HG03575 (cell line): ENCODE results near the gene ARHGEF7.
"Not testable (repeated sequence)": the region's sequence is repeated elsewhere in the genome, so short reads cannot be mapped to it uniquely, and the experiment has no call there.

Source experiments
- ATAC-seq: cut with Tn5 transposase; IDR thresholded peaks from one replicate; pipeline ENCODE4 v1.9.1; 2021; ENCODE audit not compliant: unreplicated experiment, insufficient number of reproducible peaks, low FRiP score; ENCODE audit errors: extremely low read depth

ARHGEF7 gene

DNA sequence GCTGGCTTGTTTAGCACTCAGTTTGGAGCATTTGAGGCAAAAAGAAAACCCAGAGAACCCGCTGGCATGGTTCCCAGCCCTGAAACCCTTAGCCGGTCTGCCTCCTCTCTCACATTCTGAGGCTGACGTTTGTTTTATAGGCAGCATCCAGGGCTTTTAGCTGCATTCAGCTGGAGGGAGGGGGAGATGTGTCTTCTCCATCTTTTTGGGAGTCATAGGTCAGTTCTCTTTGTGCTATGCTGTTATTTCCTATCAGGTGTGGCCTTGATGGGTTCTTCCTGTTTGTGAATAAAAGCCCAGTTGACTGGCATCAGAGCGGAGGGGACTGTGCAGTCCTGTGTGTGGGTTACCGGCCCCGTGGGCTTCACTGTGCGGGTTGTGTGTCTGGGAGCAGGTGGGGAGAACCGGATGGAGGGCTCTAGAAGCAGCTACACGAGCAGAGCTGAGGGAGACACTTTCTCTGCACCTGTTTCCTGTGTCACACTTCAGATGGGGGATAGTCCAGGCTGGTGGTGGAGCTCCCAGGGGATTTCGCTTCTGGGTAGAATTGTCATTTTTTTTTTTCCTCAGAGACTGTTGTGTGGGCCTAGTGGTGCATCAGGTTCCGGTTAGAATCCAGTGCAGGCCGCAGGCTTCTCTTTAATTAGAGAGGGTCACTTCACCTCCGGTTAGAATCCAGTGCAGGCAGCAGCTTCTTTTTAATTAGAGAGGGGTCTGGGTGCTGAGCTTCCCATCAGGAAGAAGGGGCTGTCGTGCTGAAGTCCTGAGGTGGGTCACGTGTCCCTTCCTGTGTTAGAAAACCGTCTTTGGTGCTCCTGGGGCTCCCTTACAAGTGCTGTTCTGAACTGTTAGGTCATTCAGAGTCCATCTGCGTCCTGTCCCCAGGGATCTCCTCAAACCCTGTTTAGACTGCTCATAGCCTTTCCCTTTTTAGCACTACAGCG, 69.6 kb downstream of the ARHGEF7 start:
- peak; percentile 76 for ATAC-seq

GRCh38 chr13:111186305-111186935, 71.3 kb downstream of the ARHGEF7 start:
- ATAC-seq = no peak

DNA sequence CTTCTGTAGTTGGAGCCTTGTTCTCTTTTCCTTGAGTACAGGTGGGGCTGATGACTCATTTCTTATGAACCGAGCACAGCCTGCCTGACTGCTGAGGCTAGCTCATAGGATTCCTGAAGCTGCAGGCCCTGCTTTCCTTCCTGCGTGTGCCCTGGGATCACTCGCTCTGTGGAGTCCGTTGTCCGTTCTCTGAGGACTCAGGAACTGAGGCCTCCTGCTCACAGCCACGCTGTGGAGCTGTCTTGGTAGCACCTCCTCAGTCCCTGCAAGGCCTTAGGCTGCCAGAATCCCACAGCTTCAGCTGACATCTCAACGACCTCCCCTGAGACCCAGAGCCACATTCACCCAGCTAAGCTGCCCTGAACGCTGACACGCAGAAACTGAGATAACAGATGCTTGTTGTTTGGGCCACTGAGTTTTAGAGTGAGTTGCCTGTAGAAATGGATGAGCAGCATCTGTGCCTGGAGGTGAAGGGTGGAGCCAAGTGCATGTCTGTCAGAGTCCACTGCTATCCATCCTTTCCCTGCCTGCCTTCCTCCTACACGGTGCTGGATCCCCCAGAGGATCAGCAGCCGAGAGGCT, 72.9 kb downstream of the ARHGEF7 start:
- ATAC-seq = no peak

DNA sequence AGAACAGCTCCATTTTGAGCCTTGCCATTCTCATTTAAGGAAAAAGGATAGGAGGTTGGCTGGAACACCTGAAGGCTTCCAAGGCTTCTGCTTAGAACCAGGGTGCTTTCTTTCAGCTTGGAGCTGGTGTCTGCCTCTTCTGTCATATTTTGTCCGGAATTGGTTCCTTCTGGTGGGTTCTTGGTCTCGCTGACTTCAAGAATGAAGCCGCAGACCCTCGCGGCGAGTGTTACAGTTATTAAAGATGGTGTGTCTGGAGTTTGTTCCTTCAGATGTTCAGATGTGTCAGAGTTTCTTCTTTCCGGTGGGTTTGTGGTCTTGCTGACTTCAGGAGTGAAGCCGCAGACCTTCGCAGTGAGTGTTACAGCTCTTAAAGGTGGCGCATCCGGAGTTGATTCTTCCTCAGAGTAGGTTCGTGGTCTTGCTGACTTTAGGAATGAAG, 74.0 kb downstream of the ARHGEF7 start:
- not testable (repeated sequence) for ATAC-seq

DNA sequence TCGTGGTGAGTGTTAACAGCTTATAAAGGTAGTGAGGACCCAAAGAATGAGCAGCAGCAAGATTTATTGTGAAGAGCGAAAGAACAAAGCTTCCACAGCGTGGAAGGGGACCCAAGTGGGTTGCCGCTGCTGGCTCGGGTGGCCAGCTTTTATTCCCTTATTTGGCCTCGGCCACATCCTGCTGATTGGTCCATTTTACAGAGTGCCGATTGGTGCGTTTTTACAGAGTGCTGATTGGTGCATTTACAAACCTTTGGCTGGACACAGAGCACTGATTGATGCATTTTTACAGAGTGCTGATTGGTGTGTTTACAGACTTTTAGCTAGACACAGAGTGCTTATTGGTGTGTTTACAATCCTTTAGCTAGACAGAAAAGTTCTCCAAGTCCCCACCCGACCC, 74.4 kb downstream of the ARHGEF7 start:
- ATAC-seq = not testable (repeated sequence)

DNA sequence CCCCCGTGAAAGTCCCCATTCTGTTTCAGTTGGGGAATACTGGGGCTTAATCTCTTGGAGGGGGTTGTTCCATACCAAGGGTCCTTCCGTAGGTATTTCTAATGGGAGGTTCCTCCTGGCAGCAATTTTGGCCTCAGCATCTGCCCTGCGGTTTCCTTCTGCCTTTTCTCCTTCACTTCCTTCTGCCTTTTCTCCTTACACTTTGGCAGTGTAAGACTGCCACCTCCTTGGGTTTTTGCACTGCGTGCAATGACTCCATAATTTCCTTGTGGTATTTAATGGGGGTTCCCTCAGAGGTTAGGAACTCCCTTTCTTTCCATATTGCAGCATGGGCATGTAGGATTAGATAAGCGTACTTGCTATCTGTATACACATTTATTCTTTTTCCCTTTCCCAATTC, 78.1 kb downstream of the ARHGEF7 start:
- ATAC-seq = not testable (repeated sequence)

GRCh38 chr13:111194651-111195050, 79.5 kb downstream of the ARHGEF7 start:
- ATAC-seq = not testable (repeated sequence)

DNA sequence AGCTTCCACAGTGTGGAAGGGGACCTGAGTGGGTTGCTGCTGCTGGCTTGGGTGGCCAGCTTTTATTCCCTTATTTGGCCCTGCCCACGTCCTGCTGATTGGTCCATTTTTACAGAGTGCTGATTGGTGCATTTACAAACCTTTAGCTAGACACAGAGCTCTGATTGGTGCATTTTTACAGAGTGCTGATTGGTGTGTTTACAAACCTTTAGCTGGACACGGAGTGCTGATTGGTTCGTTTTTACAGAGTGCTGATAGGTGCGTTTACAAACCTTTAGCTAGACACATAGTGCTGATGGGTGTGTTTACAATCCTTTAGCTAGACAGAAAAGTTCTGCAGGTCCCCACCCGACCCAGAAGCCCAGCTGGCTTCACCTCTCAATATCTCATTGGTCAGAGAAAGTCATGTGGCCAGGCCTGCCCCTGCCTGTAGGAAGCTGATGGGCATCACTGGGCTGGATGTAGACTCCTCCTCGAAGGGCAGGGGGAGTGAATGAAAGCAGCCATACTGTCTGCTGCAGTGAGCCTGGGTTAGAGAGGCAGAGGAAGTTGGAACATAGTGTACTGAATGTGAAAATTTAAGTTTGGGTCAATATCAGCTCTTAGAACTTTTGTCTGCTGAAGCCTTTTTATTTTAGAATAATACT, 83.7 kb downstream of the ARHGEF7 start:
- not testable (repeated sequence) for ATAC-seq

GRCh38 chr13:111201304-111201940, 86.3 kb downstream of the ARHGEF7 start:
- ATAC-seq = no peak

GRCh38 chr13:111202156-111202621, 87.1 kb downstream of the ARHGEF7 start:
- no peak for ATAC-seq

DNA sequence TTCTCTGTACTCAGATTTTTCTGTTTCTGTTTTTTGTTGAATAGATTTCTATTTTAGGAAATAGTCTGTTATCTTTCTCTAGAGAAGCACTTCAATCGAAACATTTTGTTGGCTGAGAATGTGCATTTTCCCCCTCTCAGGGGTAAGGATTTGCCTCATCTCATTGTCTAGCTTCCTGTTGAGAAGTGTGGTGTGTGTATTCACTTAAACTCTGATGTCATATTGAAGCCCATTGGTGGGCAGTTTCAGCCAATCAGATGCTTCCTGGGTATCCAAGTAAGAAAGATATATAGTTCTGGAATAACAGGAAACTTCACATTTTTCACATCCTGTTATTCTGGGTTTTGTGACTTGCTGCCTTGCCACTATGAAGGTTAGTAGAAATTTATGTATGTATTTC, 87.6 kb downstream of the ARHGEF7 start:
- ATAC-seq = peak; percentile 51

GRCh38 chr13:111203736-111204389, 88.8 kb downstream of the ARHGEF7 start:
- ATAC-seq = no peak

DNA sequence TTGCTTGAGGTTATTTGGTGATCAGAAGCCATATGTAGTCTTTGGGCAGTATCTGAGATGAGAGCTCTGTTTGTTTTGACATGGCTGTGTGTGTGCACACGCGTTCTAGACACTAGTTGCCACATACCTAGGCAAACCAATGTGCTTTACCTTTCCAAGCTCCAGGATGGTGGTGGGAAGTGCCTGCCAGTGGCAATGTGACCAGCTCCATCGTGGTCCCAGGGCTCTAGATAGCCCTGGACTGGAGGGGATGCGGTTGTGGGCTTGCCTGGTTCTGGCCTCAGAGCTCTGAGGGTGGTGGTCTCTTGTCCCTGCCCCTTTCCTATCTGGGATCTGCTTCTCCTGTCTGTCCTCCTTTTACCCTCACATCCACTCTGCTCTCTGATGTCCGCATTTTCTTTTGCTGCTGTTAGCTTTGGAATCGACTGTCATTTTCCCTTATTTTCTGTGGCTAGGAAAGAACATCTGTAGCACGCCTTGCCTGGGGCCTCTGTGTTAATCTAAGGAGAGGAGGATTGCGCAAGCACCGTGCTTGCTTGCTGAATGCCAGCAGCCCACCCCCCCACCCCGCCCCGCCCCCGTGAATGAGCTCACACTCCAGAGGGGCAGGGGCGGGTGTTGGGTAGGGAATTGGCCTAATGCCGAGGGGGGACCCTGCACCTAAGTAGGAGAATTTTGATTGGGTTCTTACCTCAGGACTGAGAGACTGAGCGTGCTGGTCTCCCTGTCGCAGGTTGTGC, 89.5 kb downstream of the ARHGEF7 start:
- ATAC-seq = no peak

GRCh38 chr13:111206148-111206547, 91.0 kb downstream of the ARHGEF7 start:
- ATAC-seq = no peak

GRCh38 chr13:111209613-111210012, 94.5 kb downstream of the ARHGEF7 start:
- no peak for ATAC-seq

DNA sequence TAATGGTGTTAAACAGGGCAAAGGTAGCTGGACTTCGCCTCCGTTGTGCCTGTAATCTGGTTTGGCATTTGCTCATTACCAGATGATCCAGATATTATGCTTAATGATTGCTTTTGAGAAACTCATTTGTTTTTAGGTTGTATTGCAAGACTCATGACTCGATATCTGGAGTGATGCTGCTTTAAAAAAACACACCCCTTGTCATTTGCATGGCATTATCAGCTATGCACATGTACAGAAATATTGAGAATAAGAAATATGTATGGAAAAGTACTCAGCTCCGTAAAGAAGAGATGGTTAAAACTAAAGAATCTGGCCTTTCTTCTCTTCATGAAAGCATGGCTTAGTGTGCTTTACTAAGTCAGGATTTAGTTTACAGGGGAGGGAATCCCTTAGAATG, 95.0 kb downstream of the ARHGEF7 start:
- no peak for ATAC-seq

DNA sequence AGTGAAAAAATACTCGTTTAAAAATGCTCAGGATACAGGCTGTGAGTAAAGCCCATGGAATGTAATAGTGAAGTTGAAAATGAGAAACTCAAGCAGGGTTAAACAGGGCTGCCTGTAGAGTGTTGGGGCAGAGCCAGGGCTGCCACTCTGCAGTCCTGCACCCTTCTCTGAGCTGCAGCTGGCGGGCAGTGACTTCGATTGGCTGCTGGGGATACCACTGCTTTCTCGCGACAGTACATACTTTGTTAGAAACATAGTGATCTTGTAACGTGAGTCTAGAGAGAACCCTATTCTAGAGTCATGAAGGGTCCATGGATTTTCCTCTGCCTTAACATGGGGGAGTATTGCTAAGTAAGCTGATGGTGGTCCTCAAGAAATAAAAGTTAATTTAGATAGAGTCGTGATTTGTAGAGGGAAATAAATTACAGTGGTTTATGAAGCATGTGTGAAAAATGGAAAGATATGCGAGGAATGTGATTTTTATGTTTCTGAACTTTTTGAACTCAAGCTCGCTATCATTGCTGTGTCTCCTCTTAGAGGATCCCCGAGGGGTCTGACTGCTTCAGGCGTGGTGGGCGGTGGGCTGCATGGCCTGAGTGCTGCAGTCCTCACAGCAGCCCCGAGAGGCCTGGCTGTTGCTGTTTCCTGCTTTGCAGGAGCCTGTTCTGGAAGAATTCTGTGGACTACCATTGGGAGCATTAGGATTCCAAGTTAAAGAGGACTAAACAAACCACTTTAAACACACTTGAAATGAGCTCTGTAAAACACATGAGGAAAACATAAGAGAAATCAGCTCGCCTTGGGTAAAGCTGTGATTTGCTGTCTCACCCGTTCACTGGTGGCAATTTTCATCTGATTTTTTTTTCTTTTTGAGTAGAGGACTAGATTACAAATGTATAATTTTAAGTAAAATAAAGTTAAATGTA, 95.7 kb downstream of the ARHGEF7 start:
- ATAC-seq = no peak
